HTR-8/SVneo (cell line): ENCODE results near the gene GABRA6.
"Not testable (repeated sequence)": the region's sequence is repeated elsewhere in the genome, so short reads cannot be mapped to it uniquely, and the experiment has no call there.

Source experiments
- DNase-seq: peaks from one replicate; pipeline ENCODE4 v3.0.0; 2011; ENCODE audit warnings: low spot score, mixed read lengths; ENCODE audit not compliant: insufficient read length
- FAIRE-seq: peaks from 2 replicates; lab custom pipeline; 2011; peaks lifted over from hg19 to GRCh38; lab: Jason Lieb, UNC

Gene GABRA6

DNA sequence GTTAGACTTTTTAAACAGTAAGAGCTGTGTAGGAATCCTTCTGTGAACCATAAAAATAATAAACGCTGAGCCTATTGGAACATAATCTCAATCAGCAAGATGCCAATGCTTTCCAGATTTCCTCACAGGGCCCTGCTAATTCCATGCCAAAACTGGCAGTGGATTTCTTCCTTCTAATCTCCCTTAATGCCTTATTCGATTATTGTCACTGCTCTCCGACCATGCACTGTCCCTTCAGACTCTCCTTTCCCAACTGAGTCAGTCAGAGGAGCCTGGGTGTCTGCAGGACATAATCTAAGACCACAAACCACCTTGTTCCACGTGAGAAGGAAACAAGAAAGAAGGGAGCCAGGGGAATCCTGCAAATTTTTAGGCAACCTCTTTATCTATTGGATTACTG, at the start of gene GABRA6:
Gene GABRA6 (plus strand): TSS at position 261 of the 400 bp plus-strand sequence. CDS start 269 bp downstream, outside the sequence.
- DNase-seq: no peak
- FAIRE-seq: no peak

DNA sequence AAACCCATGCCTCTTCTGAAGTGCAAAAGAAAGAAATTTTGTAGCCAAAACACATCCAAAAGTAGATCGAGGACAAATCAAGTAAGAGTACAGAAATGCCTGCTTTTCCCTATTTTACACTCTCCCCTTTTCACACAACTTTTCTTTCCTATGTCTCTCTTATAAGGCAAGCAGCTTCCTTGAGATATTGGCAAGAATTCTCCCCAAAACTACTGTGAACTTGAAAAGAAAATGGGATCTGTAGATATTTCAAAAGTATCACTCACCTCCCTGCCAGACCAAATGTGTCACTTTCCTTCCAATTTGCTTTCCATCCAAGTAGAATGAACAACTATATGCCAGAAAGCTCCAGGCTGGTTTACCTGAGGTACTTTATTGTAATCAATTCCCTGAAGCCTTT, 47.9 kb upstream of the GABRA6 start:
- FAIRE-seq: no peak

DNA sequence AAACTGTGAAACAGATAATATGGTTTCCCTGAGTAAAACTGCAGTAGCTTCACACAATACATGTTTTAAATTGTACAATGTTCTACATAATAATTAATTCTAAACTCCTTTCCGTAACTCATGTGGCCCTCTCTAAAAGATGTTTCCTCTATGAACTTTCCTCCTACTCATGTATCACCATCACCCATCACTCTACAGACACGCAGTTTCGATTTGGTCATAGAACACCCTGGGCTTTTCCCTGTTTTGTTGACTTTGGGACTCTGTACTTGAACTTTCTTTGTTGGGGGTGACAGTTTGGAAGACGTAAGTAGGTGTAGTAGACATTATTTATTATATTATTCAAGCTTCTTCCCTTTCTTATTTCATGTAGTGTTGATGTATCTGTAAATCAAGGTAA, 44.1 kb upstream of the GABRA6 start:
- FAIRE-seq: no peak

More for the DNA sequence above, 47.9 kb upstream of the GABRA6 start:
- no peak for DNase-seq

DNA sequence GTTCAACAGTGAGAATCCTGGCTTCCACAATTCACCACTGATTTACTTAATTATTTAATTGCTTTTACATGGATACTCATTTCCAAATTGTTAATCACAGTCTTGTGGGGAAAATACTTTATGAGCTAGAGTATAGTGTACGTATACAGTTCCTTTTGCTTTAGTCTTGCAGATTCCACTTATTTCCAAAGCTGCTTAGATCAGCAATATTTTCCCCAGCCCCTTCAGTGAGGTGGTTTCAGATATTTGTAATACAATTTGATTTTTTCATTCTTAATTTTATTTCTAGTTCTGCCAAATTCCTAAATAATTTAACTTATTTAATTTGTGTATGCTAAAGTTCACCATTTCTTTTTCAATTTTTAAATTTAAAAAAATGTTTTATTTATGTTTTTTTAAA, 40.3 kb upstream of the GABRA6 start:
- DNase-seq (no peak), FAIRE-seq (no peak)

More for the DNA sequence above, 44.1 kb upstream of the GABRA6 start:
- no peak for DNase-seq

DNA sequence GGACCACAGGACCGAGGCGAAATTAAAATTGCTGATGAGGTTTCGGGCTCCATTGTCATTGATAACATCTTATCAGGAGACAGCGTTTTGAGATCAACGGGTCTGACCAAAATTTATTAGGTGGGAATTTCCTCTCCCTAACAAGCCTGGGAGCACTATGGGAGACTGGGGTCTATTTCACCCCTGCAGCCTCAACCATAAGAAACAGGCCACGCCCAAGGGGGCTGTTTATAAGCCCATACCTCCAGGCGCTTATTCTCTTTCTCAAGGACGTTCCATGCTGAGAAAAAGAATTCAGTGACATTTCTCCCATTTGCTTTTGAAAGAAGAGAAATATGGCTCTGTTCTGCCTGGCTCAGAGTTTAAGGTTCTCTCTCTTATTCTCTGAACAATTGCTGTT, 33.6 kb upstream of the GABRA6 start:
- FAIRE-seq, DNase-seq: not testable (repeated sequence)

DNA sequence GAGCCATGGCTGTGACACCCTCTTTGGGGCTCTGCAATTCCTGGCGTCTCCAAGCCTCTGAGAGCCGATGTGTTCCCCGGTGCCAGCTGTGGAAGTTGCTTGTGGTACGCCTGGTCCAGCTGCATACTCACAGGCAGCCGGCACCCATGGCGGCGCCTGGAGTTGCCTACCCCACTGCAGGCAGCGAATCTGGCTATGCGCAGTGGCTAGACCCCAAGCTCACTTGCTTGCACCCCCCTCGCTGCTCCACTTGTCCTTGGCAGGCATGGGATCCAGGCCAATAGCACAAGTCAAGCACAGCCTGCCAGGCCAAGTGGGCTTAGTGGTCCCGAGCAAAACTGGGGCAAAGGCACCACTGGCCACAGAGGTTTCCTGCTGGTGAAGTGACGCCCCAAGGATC, 24.7 kb upstream of the GABRA6 start:
- DNase-seq (no peak), FAIRE-seq (no peak)

DNA sequence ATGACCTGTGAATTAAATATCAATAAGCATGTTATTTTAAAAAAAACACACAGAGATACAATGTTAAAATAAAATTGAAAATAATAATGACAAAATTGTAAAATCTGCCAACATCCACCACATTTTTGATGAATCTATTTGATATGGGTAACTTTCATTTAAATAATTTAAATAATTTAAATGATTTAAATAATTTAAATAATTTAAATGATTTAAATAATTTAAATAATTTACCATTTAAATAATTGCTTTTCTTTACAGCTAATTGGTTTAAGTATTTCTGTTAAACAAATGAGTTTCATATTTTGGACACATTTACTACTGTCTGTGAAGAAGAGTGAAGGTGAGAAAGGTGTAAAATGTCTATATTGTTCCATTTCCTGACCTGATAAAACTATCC, 22.1 kb upstream of the GABRA6 start:
- FAIRE-seq (no peak), DNase-seq (no peak)

DNA sequence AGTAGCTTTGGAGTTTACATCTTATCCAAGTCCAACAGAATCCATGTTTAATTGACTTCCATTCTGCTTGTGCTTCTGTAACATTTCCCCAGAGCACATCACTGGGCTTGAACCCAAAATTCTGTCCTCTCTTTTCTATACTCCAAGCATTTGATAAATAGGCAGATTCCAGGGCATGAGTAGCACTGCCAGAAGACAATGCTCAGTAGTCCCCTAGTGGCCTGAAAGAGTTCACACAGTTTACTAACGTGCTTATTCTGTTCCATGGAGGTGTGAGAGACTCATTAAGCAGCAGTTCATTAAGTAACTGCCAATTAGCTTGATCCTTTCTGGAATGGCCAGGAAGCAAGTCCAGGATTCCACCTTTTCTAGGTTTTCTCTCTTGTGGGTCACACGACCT, 9.4 kb upstream of the GABRA6 start:
- DNase-seq (no peak), FAIRE-seq (no peak)

DNA sequence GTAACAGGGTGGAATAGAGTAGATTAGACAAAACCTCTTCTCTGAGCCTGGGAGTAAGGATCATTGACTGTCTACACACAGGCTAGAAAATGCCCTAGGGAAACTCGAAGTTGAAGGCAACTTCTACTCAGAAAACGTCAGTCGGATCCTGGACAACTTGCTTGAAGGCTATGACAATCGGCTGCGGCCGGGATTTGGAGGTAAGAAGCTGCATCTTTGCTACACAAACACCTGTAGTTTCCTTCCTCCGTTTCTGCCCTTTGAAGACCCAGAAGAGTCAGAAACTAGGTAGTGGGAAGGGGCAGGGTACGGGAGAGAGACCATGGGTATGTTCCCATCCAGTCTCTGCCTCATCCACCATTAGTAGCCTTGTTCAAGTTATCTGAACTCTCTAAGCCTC, 628 bp downstream of the GABRA6 start:
- no peak for FAIRE-seq

DNA sequence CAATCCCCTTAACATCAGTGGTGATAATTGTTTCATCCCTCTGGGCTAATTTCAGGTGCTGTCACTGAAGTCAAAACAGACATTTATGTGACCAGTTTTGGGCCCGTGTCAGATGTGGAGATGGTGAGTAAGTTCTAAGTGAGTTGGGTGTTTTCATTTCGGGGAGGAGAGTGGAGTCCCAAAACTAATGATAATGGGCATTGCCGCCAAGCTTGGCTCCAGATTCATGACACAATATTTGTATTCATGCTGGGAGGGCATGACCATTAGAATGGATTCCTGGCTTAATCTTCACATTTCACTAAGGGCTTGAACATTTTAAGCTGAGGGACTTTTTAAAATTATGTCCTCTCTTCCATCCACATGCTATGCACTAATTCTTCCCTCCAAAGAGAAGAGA, 1.4 kb downstream of the GABRA6 start:
- no peak for FAIRE-seq

More for the DNA sequence above, 628 bp downstream of the GABRA6 start:
- no peak for DNase-seq

DNA sequence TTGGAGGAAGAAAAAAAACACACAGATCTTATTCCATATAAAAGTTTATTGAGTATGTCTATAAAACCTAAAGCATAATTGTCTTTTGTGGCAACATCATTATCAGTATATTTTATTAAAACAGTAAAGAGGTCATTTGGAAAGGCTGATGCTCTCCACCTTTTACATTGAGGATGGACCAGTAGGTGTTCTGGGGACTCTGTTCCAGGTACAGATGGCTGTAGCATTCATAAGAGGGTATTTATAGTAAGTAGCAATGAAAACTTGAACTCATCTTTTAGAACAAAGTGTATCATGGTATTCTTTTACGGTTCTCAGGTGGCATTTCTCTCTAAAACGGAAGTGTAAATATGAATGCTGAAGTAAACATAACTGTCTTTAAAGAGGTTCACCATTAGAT, 1.8 kb downstream of the GABRA6 start:
- DNase-seq (no peak), FAIRE-seq (no peak)

More for the DNA sequence above, 1.4 kb downstream of the GABRA6 start:
- DNase-seq: no peak

DNA sequence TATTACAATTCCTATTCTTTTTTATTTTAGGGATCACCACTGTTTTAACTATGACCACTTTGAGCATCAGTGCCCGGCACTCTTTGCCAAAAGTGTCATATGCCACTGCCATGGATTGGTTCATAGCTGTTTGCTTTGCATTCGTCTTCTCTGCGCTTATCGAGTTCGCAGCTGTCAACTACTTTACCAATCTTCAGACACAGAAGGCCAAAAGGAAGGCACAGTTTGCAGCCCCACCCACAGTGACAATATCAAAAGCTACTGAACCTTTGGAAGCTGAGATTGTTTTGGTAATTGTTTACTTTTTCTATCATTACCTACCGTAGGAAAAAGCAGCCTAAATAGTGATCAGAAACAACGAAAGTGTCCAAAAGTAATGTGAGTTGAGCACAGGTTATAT, 6.4 kb downstream of the GABRA6 start:
- FAIRE-seq (no peak), DNase-seq (no peak)

DNA sequence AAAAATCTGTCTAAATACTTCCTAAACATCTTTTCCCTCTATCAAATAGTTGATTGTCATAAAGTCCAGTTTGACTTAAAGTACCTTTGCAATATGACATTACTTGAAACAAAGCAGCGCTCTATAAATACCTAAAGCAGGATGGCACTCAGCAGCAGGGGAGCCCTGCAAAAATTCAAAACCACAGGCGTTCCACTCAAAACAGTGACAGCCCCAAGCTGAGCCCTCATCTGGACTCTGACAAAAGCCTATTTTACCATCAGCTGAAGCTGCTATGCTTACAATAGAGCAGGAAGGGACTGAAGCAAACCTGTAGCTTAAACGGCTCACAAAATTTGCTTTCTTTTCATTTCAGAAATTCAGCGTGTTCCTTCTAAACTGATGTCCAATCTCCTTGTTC, 11.5 kb downstream of the GABRA6 start:
- FAIRE-seq (no peak), DNase-seq (no peak)

DNA sequence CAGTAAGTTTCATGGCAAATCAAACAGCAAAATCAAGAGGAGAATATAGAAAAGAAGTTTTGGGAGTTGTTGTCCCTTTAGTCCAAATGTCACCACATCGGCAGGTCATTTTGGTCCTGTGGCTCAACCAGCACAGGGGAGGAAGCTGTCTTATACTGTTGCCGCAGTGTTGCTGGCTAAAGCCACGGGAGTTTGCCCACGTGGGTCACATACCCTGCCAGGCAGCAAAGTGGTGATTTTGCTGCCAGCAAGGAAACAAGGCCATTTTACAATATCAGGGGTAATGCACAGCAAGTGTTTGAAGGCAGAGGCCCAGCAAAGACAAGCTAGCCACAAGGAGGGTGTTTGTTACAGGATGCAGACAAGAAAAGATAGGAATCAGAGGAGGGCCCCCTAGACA, 14.5 kb downstream of the GABRA6 start:
- FAIRE-seq: no peak
- no peak for DNase-seq

DNA sequence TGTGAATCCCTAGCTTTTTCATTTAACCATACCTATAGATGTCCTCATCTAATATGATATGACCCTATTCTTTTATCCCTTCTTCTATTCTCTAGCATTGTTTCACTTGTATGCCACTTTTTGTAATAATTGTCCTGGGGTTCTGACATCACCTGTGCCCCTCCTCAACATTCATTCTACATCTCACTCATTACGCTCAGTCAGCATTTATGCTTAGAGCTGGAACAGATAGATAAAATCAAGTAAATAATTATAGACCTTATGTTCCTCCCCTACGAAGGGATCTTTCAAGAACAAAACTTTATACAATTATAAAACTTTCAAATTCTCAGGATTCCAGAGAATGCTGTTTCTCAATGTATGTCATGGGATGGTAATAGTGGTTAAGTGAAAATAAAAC, 18.0 kb downstream of the GABRA6 start:
- FAIRE-seq (no peak), DNase-seq (no peak)

DNA sequence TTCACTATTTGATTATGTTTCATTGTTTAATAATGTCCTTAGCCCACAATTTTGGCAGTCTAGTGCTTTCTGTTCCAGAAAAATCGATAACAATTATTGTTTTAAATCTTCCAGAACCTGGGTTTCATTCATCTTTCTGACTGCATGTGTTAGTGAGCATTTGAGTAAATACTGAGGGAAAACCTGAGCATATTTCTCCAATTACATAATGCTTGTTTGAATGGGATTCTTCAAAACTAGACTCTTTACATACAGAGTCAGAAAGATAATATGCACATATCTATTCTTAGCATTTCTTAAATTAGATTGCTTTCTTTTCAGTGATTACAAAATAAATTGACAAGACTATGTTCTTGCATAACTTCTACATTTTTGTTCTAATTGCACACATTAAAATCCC, 21.9 kb downstream of the GABRA6 start:
- FAIRE-seq: no peak

DNA sequence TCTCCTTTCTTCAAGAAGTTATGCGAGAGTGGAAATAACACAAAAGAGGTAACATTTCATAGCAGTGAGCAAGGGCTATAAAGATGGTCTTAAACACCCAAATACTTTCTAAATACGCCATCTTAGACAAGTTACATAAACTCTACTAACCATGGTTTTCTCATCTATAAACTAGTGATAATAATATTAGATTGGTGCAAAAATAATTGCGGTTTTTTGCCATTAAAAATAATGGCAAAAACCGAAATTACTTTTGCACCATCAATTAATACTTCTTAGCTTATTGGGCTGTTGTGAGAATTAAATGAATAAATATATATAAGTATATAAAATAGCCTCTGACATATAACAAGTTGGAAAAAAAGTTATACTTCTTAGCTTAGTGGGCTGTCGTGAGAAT, 23.7 kb downstream of the GABRA6 start:
- no peak for FAIRE-seq

More for the DNA sequence above, 21.9 kb downstream of the GABRA6 start:
- no peak for DNase-seq

DNA sequence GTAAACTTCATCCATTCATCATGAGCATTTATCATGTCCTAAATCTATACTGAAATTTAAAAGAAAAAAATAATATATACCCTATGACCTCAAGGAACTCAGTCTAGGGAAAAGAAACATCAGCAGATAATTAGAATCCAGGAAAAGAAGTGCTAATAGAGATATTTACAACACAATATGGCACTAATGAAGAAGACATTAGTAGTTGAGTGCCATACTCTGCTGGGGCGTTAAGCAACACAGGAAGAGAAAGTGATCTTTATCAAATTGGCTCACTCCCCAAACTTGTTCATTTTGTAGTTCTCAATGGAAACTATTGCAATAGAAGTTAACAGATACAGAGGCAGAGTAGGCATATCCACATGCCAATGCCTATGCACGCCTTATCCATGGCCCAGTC, 27.5 kb downstream of the GABRA6 start:
- FAIRE-seq (no peak), DNase-seq (no peak)

More for the DNA sequence above, 23.7 kb downstream of the GABRA6 start:
- DNase-seq: no peak

DNA sequence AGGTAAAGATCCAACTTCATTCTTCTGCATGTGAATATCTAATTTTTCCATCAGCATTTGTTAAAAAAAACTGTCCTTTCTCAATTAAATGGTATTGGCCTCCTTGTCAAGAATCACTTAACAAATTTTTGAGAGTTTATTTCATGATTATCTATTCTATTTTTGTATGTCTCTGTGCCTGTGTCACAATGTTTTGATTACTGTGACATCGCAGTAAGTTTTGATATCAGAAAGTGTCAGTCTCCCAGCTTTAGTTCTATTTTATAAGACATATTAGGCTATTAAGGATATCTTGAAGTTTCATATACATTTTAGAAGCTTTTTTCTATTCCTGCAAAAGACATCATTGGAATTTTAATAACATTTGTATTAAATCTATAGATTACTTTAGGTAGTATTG, 33.6 kb downstream of the GABRA6 start:
- FAIRE-seq (no peak), DNase-seq (no peak)

DNA sequence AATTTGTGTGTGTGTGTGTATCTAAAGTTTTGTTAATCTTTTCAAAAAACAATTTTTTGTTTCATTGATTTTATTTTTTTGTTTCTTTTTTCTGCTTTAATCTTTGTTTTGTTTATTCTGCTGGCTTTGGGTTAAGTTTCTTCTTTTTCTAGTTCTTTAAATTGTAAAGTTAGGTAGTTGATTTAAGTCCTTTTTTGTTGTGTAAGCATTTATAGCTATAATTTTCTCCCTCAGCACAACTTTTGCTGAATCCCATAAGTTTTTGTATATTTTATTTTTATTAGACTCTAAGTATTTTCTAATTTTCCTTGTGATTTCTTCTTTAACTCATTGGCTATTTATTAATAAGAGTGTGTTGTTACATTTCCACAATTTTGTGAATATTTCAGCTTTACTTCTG, 34.9 kb downstream of the GABRA6 start:
- FAIRE-seq: no peak
- no peak for DNase-seq

DNA sequence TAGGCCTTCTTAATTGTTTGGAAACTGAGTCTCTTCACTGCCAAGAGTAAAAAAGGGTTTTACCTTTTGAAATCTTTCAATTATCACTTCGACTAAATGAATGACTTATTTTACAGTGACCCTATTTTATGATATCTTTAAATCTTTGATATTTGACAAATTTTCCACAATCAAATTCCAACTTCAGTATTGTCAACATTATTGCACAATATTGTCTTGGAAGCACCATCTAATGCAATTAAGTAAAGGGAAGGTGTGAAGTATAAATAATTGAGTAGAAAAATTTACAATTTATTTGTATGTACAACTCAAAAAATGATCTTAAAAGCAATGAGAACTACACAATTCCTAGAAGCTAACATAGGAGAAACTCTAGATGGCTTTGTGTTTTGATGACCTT, 49.2 kb downstream of the GABRA6 start:
- FAIRE-seq (no peak), DNase-seq (no peak)

DNA sequence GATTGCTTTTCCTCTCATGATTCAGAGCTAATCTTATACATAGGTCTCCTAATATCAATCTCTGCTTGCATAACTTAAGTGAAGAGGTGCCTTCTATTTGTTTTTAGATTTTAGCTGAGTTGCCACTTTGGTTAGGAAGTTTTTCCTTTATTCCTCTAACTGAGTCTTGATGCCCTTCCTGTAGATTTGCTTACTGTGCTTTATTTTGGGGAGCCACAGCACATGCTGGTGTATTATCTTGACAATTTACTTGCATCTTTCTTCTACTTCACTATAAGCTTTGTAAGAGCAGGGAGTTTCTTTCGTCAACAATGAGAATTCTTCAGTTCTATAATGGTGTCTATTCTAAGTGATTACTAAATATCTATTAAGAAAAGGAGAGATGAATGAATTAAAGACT, 54.9 kb downstream of the GABRA6 start:
- DNase-seq (no peak), FAIRE-seq (no peak)

DNA sequence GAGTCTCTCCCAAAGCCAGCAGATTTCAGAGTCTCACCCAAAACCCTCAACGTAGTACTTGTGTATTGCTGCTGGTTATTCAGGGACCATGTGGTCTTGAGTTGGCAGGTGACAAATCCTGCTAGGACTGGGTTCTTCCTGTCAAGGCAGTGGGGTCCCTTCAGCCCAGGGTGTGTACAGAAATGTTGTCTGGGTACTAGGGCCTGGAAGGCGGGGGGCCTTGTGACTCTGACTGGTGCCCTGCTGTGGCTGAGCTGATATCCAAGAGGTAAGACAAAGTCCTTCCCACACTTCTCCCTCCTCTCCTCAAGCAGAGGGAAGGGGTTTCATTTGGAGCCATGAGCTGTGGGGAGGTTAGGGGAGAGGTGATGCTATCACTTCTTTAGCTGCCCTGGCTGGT, 58.8 kb downstream of the GABRA6 start:
- no peak for DNase-seq
- FAIRE-seq: no peak
